Activated T-helper 1 cell treated with anti-CD3 and anti-CD28 coated beads, Interleukin-12 subunit alpha, Interleukin-12 subunit beta, Interleukin-2, Interleukin-4 antibody, amounts not matched to agents 30 ng/mL and 10 ng/mL and 1 ng/mL, durations not matched to agents 14 hours and 24 hours and 36 hours (primary cell): ENCODE results near the gene ATE1. TPM values are rescaled to one million over a fixed set of nuclear protein-coding genes. Genes with fewer than 3 reads are reported as not detected.
"Not testable (repeated sequence)": the region's sequence is repeated elsewhere in the genome, so short reads cannot be mapped to it uniquely, and the experiment has no call there.

Source experiments
- DNase-seq: peaks from one replicate; pipeline ENCODE4 v3.0.0; 2021; ENCODE audit warnings: low spot score
- H3K27ac Mint-ChIP-seq: one replicate; pipeline ENCODE4 v1.8.0; 2021; ENCODE audit warnings: mild to moderate bottlenecking, mixed read lengths
- H3K27me3 Mint-ChIP-seq: one replicate; pipeline ENCODE4 v1.8.0; 2022; ENCODE audit warnings: mild to moderate bottlenecking, moderate library complexity, mixed read lengths; ENCODE audit not compliant: insufficient read depth
- H3K36me3 Mint-ChIP-seq: one replicate; pipeline ENCODE4 v1.8.0; 2021; ENCODE audit warnings: low read depth, mixed read lengths
- H3K4me1 Mint-ChIP-seq: one replicate; pipeline ENCODE4 v1.8.0; 2021; ENCODE audit warnings: low read depth, mixed read lengths
- H3K4me3 Mint-ChIP-seq: one replicate; pipeline ENCODE4 v1.8.0; 2021; ENCODE audit warnings: mild to moderate bottlenecking, moderate library complexity, mixed read lengths
- H3K9me3 Mint-ChIP-seq: one replicate; pipeline ENCODE4 v1.8.0; 2021; ENCODE audit warnings: mixed read lengths
- intact Hi-C: fragments of 100-400 bp; cut with micrococcal nuclease; formaldehyde crosslinking; loops from one replicate; pipeline ENCODE4 v1.15.1; 2024
- total RNA-seq: library from RNA; stranded (reverse); gene quantifications from 2 replicates; pipeline ENCODE4 v1.2.3, GENCODE V29; 2022

The ATE1 gene
- total RNA-seq, 1 donor from 2014 or later, result 37.5 TPM

- intact Hi-C loops, result no loop called here
- Mint-ChIP-seq H3K4me3 (no peak overlapping the region), H3K27me3 (no peaks in the 10 kb centered on the region), H3K36me3 (peaks cover 8% of the 10 kb centered on the region), H3K9me3 (no peaks in the 10 kb centered on the region), H3K4me1 (no peaks in the 10 kb centered on the region), H3K27ac (no peak overlapping the region)
- no peak for DNase-seq
Measured at GRCh38 chr10:121788115-121788514, 139.7 kb downstream of the ATE1 start.

- Mint-ChIP-seq H3K4me3 (no peak overlapping the region), H3K27me3 (no peaks in the 10 kb centered on the region), H3K4me1 (no peaks in the 10 kb centered on the region), H3K27ac (no peak overlapping the region), H3K36me3 (peaks cover 8% of the 10 kb centered on the region), H3K9me3 (no peaks in the 10 kb centered on the region)
- intact Hi-C loops, result no loop called here
- no peak for DNase-seq
Measured at GRCh38 chr10:121787169-121787568, 140.7 kb downstream of the ATE1 start.

- H3K4me1 Mint-ChIP-seq, result no peaks in the 10 kb centered on the region
- H3K9me3 Mint-ChIP-seq, result no peaks in the 10 kb centered on the region
- H3K27ac Mint-ChIP-seq, result no peak overlapping the region
- H3K36me3 Mint-ChIP-seq, result peaks cover 3% of the 10 kb centered on the region
- H3K4me3 Mint-ChIP-seq, result no peak overlapping the region
- H3K27me3 Mint-ChIP-seq, result no peaks in the 10 kb centered on the region
- DNase-seq, result no peak
- intact Hi-C loops, result no loop called here
Measured at GRCh38 chr10:121783782-121784372, 144.0 kb downstream of the ATE1 start.

GRCh38 chr10:121781101-121781500, 146.7 kb downstream of the ATE1 start:
- H3K27me3 Mint-ChIP-seq, result no peaks in the 10 kb centered on the region
- no peak overlapping the region for H3K4me3 Mint-ChIP-seq
- DNase-seq, result no peak
- H3K36me3 Mint-ChIP-seq, result no peaks in the 10 kb centered on the region
- H3K27ac Mint-ChIP-seq, result no peak overlapping the region
- no peaks in the 10 kb centered on the region for H3K9me3 Mint-ChIP-seq
- intact Hi-C loops, result no loop called here
- no peaks in the 10 kb centered on the region for H3K4me1 Mint-ChIP-seq

DNA sequence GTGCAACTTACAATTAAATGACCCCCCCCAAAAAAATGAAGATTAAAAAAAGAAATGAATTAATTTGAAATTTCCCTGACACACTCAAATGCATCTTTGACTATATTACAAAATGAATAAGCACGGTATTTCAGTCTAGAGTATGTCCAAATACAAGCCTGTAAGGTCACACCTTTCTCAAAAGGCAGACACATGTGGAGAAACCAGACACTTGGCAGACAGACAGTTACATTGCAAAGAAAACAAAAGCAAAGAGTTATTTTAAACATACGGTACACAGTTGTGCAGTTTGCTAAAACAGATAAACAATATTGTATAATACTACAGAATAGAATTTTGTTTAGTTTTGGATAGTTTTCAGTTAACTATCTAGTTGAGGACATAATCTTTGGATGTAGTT, 153.0 kb downstream of the ATE1 start:
- no peaks in the 10 kb centered on the region for H3K27me3 Mint-ChIP-seq
- intact Hi-C loops, result no loop called here
- DNase-seq, result no peak
- H3K4me3 Mint-ChIP-seq, result no peak overlapping the region
- no peaks in the 10 kb centered on the region for H3K4me1 Mint-ChIP-seq
- peaks cover 1% of the 10 kb centered on the region for H3K36me3 Mint-ChIP-seq
- H3K9me3 Mint-ChIP-seq, result no peaks in the 10 kb centered on the region
- H3K27ac Mint-ChIP-seq, result no peak overlapping the region

GRCh38 chr10:121774404-121774803, 153.4 kb downstream of the ATE1 start:
- no peaks in the 10 kb centered on the region for H3K9me3 Mint-ChIP-seq
- peaks cover 1% of the 10 kb centered on the region for H3K36me3 Mint-ChIP-seq
- intact Hi-C loops, result no loop called here
- H3K4me1 Mint-ChIP-seq, result no peaks in the 10 kb centered on the region
- H3K27me3 Mint-ChIP-seq, result no peaks in the 10 kb centered on the region
- H3K4me3 Mint-ChIP-seq, result no peak overlapping the region
- H3K27ac Mint-ChIP-seq, result no peak overlapping the region
- DNase-seq, result no peak

- Mint-ChIP-seq H3K27me3 (no peaks in the 10 kb centered on the region), H3K9me3 (peaks cover 2% of the 10 kb centered on the region), H3K4me3 (no peak overlapping the region), H3K27ac (no peak overlapping the region), H3K36me3 (peaks cover 1% of the 10 kb centered on the region), H3K4me1 (no peaks in the 10 kb centered on the region)
- intact Hi-C loops, result no loop called here
- no peak for DNase-seq
Measured at GRCh38 chr10:121772884-121773283, 154.9 kb downstream of the ATE1 start.

DNA sequence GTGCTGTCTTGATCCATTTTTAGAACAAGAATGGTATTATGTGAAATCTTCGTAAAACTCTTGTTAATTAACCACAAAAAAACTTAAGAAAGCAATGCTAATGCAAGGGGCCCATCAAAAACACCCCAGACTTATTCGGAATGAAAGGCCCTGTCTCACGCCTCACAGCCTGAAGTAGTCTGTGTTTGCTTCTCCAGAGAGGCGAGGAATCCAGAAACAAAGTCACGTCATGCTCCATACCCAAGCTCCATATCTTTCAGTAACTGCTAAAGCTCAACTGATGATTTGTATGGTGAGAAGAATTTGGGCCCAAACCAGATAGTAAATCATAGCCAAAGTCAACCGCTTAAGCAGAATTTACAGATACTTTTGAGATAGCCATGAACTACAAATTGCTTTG, 155.4 kb downstream of the ATE1 start:
- H3K36me3 Mint-ChIP-seq, result peaks cover 1% of the 10 kb centered on the region
- no peaks in the 10 kb centered on the region for H3K4me1 Mint-ChIP-seq
- DNase-seq, result no peak
- no peaks in the 10 kb centered on the region for H3K27me3 Mint-ChIP-seq
- H3K9me3 Mint-ChIP-seq, result peaks cover 7% of the 10 kb centered on the region
- intact Hi-C loops, result no loop called here
- no peak overlapping the region for H3K4me3 Mint-ChIP-seq
- H3K27ac Mint-ChIP-seq, result no peak overlapping the region

DNA sequence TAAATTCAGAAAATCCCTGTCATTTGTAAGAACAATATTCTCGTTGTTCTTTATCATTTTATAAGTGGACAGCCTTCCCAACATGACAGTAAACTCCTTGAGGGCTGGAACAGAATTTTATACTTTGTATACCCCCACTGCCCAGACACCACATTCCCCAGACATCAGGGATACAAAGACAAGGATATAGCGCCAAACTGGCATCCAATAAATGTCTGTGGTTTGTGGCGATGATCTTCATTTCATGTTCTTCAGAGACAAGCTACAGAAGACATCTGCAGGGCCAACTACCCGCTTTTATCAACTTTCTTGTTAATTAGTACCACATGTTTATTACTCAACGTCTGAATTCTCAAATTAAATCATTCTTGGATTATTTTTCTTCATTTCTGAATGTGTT, 155.9 kb downstream of the ATE1 start:
- no peak overlapping the region for H3K4me3 Mint-ChIP-seq
- H3K4me1 Mint-ChIP-seq, result no peaks in the 10 kb centered on the region
- H3K27ac Mint-ChIP-seq, result no peak overlapping the region
- no peaks in the 10 kb centered on the region for H3K27me3 Mint-ChIP-seq
- DNase-seq, result no peak
- intact Hi-C loops, result no loop called here
- peaks cover 1% of the 10 kb centered on the region for H3K36me3 Mint-ChIP-seq
- peaks cover 12% of the 10 kb centered on the region for H3K9me3 Mint-ChIP-seq

- no peaks in the 10 kb centered on the region for H3K4me1 Mint-ChIP-seq
- no peaks in the 10 kb centered on the region for H3K27me3 Mint-ChIP-seq
- H3K4me3 Mint-ChIP-seq, result no peak overlapping the region
- peaks cover 23% of the 10 kb centered on the region for H3K9me3 Mint-ChIP-seq
- intact Hi-C loops, result no loop called here
- peaks cover 10% of the 10 kb centered on the region for H3K36me3 Mint-ChIP-seq
- H3K27ac Mint-ChIP-seq, result no peak overlapping the region
- no peak for DNase-seq
Measured at GRCh38 chr10:121766426-121766825, 161.4 kb downstream of the ATE1 start.

GRCh38 chr10:121765204-121765603, 162.6 kb downstream of the ATE1 start:
- H3K27ac Mint-ChIP-seq, result no peak overlapping the region
- DNase-seq, result no peak
- H3K36me3 Mint-ChIP-seq, result peaks cover 10% of the 10 kb centered on the region
- H3K9me3 Mint-ChIP-seq, result peaks cover 30% of the 10 kb centered on the region
- H3K4me3 Mint-ChIP-seq, result no peak overlapping the region
- no peaks in the 10 kb centered on the region for H3K4me1 Mint-ChIP-seq
- H3K27me3 Mint-ChIP-seq, result no peaks in the 10 kb centered on the region
- intact Hi-C loops, result no loop called here

DNA sequence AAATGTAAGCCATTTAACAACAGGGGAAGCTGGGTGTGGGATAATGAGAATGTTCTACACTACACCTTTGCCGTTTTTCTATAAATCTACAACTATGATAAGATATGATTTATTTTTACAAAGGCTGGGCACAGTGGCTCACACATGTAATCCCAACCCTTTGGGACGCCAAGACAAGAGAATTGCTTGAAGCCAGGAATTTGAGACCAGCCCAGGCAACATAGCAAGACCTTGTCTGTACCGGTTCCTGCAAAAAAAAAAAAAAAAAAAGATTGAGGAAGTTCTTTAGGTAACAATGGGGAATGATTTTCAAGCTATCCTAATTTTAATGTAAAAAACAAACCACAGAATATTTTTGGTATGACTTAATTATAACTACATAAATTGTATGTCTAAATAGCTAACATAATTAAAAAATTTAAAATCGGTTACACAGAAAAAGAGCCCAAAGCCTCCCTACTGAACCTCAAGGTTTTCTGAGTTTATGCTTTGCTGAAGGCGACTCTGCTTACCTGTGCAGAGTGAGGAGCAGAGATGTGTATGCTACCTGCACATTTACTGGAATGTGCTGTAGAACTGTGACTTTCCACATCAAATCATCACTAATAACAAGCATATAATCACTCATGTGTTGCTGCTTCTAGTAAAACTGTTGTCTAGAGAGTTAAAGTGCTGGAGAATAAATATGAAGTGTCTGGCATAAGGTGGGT, 163.4 kb downstream of the ATE1 start:
- Mint-ChIP-seq H3K27ac (no peak overlapping the region), H3K4me3 (no peak overlapping the region), H3K9me3 (peaks cover 34% of the 10 kb centered on the region), H3K36me3 (peaks cover 8% of the 10 kb centered on the region), H3K4me1 (no peaks in the 10 kb centered on the region), H3K27me3 (no peaks in the 10 kb centered on the region)
- no peak for DNase-seq
- intact Hi-C loops, result no loop called here

GRCh38 chr10:121757241-121757640, 170.6 kb downstream of the ATE1 start:
- peaks cover 17% of the 10 kb centered on the region for H3K4me1 Mint-ChIP-seq
- peaks cover 22% of the 10 kb centered on the region for H3K36me3 Mint-ChIP-seq
- DNase-seq, H3K27me3 Mint-ChIP-seq, H3K4me3 Mint-ChIP-seq, H3K27ac Mint-ChIP-seq, intact Hi-C loops: not testable (repeated sequence)
- peaks cover 50% of the 10 kb centered on the region for H3K9me3 Mint-ChIP-seq
